GM23338 (cell line): ENCODE results near the gene CD69. TPM values are rescaled to one million over a fixed set of nuclear protein-coding genes. Genes with fewer than 3 reads are reported as not detected.

ENCODE experiments used
- EZH2phosphoT487 ChIP-seq: fragments of 200-600 bp; sonication (generic); IDR thresholded peaks from one replicate; pipeline ENCODE4 v1.8.1; 2018; ENCODE audit warnings: antibody characterized with exemption; ENCODE audit not compliant: unreplicated experiment
- NANOG ChIP-seq: IDR thresholded peaks from 2 replicates; pipeline ENCODE4 v1.6.1; 2016; ENCODE audit warnings: antibody characterized with exemption, borderline replicate concordance
- ZNF331 ChIP-seq: fragments of 250-450 bp; sonication (Bioruptor Pico); IDR thresholded peaks from 2 replicates; pipeline ENCODE4 v1.5.0; 2020; ENCODE audit warnings: low read depth, mild to moderate bottlenecking, moderate library complexity
- polyA plus RNA-seq: library from polyadenylated mRNA; unstranded; fragments of >200 nt; fragmentation: Nextera tagmentation; extraction: Ambion mirVana; gene quantifications from 2 replicates; pipeline ENCODE4 v1.2.1, GENCODE V29; 2016
- total RNA-seq: library from RNA; depleted of rRNA; stranded (reverse); fragments of >200 nt; shearing (Covaris generic); gene quantifications from 2 replicates; pipeline ENCODE4 v1.2.3, GENCODE V29; 2014
- TF ChIP-seq, protein P1 (sequence below): fragments of 250-450 bp; sonication (Bioruptor Pico); IDR thresholded peaks from 2 replicates; pipeline ENCODE4 v1.5.0; 2020; ENCODE audit warnings: mild to moderate bottlenecking, moderate library complexity
- TF ChIP-seq, protein P2 (sequence below): IDR thresholded peaks from one replicate; pipeline ENCODE4 v1.6.1; 2018; ENCODE audit warnings: antibody characterized with exemption; ENCODE audit not compliant: unreplicated experiment

CD69 gene
- total and polyA plus RNA-seq, 2 experiments from 2014 or later: not detected

DNA sequence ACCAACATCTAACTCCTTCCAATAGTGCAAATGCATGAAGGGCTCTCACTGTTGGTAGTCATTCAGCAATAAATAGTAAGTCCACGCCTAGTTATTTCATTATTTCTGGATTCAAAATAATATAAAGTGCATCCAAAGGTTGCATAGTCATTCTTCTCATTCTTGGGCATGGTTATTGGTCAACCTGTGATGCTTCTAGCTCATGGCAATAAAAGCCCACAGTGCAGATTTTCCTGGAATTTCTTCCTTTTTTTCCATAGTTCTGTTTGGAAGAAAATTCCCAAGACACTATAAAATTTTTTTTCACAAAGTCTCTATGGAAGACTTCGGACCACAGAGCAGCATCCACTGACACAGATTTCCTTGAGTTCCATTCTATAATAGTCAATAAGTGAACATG, 7.6 kb downstream of the CD69 start (continued):
- TF ChIP-seq, protein P1, sequence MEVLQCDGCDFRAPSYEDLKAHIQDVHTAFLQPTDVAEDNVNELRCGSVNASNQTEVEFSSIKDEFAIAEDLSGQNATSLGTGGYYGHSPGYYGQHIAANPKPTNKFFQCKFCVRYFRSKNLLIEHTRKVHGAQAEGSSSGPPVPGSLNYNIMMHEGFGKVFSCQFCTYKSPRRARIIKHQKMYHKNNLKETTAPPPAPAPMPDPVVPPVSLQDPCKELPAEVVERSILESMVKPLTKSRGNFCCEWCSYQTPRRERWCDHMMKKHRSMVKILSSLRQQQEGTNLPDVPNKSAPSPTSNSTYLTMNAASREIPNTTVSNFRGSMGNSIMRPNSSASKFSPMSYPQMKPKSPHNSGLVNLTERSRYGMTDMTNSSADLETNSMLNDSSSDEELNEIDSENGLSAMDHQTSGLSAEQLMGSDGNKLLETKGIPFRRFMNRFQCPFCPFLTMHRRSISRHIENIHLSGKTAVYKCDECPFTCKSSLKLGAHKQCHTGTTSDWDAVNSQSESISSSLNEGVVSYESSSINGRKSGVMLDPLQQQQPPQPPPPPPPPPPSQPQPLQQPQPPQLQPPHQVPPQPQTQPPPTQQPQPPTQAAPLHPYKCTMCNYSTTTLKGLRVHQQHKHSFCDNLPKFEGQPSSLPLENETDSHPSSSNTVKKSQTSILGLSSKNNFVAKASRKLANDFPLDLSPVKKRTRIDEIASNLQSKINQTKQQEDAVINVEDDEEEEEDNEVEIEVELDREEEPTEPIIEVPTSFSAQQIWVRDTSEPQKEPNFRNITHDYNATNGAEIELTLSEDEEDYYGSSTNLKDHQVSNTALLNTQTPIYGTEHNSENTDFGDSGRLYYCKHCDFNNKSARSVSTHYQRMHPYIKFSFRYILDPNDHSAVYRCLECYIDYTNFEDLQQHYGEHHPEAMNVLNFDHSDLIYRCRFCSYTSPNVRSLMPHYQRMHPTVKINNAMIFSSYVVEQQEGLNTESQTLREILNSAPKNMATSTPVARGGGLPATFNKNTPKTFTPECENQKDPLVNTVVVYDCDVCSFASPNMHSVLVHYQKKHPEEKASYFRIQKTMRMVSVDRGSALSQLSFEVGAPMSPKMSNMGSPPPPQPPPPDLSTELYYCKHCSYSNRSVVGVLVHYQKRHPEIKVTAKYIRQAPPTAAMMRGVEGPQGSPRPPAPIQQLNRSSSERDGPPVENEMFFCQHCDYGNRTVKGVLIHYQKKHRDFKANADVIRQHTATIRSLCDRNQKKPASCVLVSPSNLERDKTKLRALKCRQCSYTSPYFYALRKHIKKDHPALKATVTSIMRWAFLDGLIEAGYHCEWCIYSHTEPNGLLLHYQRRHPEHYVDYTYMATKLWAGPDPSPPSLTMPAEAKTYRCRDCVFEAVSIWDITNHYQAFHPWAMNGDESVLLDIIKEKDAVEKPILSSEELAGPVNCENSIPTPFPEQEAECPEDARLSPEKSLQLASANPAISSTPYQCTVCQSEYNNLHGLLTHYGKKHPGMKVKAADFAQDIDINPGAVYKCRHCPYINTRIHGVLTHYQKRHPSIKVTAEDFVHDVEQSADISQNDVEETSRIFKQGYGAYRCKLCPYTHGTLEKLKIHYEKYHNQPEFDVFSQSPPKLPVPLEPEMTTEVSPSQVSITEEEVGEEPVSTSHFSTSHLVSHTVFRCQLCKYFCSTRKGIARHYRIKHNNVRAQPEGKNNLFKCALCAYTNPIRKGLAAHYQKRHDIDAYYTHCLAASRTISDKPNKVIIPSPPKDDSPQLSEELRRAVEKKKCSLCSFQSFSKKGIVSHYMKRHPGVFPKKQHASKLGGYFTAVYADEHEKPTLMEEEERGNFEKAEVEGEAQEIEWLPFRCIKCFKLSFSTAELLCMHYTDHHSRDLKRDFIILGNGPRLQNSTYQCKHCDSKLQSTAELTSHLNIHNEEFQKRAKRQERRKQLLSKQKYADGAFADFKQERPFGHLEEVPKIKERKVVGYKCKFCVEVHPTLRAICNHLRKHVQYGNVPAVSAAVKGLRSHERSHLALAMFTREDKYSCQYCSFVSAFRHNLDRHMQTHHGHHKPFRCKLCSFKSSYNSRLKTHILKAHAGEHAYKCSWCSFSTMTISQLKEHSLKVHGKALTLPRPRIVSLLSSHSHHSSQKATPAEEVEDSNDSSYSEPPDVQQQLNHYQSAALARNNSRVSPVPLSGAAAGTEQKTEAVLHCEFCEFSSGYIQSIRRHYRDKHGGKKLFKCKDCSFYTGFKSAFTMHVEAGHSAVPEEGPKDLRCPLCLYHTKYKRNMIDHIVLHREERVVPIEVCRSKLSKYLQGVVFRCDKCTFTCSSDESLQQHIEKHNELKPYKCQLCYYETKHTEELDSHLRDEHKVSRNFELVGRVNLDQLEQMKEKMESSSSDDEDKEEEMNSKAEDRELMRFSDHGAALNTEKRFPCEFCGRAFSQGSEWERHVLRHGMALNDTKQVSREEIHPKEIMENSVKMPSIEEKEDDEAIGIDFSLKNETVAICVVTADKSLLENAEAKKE: no peak
- TF ChIP-seq, protein P2, sequence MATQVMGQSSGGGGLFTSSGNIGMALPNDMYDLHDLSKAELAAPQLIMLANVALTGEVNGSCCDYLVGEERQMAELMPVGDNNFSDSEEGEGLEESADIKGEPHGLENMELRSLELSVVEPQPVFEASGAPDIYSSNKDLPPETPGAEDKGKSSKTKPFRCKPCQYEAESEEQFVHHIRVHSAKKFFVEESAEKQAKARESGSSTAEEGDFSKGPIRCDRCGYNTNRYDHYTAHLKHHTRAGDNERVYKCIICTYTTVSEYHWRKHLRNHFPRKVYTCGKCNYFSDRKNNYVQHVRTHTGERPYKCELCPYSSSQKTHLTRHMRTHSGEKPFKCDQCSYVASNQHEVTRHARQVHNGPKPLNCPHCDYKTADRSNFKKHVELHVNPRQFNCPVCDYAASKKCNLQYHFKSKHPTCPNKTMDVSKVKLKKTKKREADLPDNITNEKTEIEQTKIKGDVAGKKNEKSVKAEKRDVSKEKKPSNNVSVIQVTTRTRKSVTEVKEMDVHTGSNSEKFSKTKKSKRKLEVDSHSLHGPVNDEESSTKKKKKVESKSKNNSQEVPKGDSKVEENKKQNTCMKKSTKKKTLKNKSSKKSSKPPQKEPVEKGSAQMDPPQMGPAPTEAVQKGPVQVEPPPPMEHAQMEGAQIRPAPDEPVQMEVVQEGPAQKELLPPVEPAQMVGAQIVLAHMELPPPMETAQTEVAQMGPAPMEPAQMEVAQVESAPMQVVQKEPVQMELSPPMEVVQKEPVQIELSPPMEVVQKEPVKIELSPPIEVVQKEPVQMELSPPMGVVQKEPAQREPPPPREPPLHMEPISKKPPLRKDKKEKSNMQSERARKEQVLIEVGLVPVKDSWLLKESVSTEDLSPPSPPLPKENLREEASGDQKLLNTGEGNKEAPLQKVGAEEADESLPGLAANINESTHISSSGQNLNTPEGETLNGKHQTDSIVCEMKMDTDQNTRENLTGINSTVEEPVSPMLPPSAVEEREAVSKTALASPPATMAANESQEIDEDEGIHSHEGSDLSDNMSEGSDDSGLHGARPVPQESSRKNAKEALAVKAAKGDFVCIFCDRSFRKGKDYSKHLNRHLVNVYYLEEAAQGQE: no peak
- TF ChIP-seq EZH2phosphoT487: no peak
- TF ChIP-seq ZNF331 (CRISPR knock-in tag): no peak
- no peak for TF ChIP-seq NANOG
